ENCODE measurements around the gene AGRN.

Gene AGRN

GRCh38 chr1:1082776-1083415, 63.0 kb downstream of the AGRN start:
- DNase-seq, result no peak

GRCh38 chr1:1083416-1084371, 63.8 kb downstream of the AGRN start:
- no peak for DNase-seq

- DNase-seq, result no peak
Measured at GRCh38 chr1:1084372-1085170, 64.7 kb downstream of the AGRN start.

- DNase-seq, result no peak
Measured at GRCh38 chr1:1085171-1085841, 65.4 kb downstream of the AGRN start.

- DNase-seq, result no peak
Measured at GRCh38 chr1:1085911-1086841, 66.3 kb downstream of the AGRN start.

GRCh38 chr1:1086911-1087341, 67.0 kb downstream of the AGRN start:
- no peak for DNase-seq

GRCh38 chr1:1087351-1088028, 67.6 kb downstream of the AGRN start:
- no peak for DNase-seq

GRCh38 chr1:1088029-1088800, 68.3 kb downstream of the AGRN start:
- no peak for DNase-seq

GRCh38 chr1:1088801-1089680, 69.1 kb downstream of the AGRN start:
- no peak for DNase-seq

GRCh38 chr1:1089731-1090423, 70.0 kb downstream of the AGRN start:
- DNase-seq, result no peak

GRCh38 chr1:1090424-1091343, 70.8 kb downstream of the AGRN start:
- no peak for DNase-seq

GRCh38 chr1:1091344-1092148, 71.6 kb downstream of the AGRN start:
- DNase-seq, result no peak

- no peak for DNase-seq
Measured at GRCh38 chr1:1092149-1092855, 72.4 kb downstream of the AGRN start.

GRCh38 chr1:1092894-1093609, 73.1 kb downstream of the AGRN start:
- DNase-seq, result no peak

- no peak for DNase-seq
Measured at GRCh38 chr1:1093610-1093943, 73.7 kb downstream of the AGRN start.

All from SW 1271 (cell line).